Measurements from ENCODE around the gene LRRC3.

- TF ChIP-seq SIN3A (IDR thresholded peaks at IDR 0.05; ENCODE audit: borderline replicate concordance, low read depth, low read length) (no peak), GABPA (IDR thresholded peaks at IDR 0.05; ENCODE audit: low read depth) (no peak), POLR2AphosphoS5 (IDR thresholded peaks at IDR 0.05; ENCODE audit: low read depth, low read length) (no peak), JUND (IDR thresholded peaks at IDR 0.05) (no peak), FOXJ3 (CRISPR knock-in tag; IDR thresholded peaks at IDR 0.05) (no peak), CTCF (IDR thresholded peaks at IDR 0.05) (no peak), ELF1 (IDR thresholded peaks at IDR 0.05) (no peak), EZH2phosphoT487 (IDR thresholded peaks at IDR 0.05; ENCODE audit: borderline replicate concordance, low read depth) (no peak), USF2 (IDR thresholded peaks at IDR 0.05; ENCODE audit: borderline replicate concordance, low read depth, low read length) (no peak), USF1 (IDR thresholded peaks at IDR 0.05; ENCODE audit: borderline replicate concordance, low read depth) (no peak), FOXM1 (IDR thresholded peaks at IDR 0.05; ENCODE audit: low read depth) (no peak), GATA2 (CRISPR knock-in tag; IDR thresholded peaks at IDR 0.05) (no peak)
- TF ChIP-seq, protein P1, sequence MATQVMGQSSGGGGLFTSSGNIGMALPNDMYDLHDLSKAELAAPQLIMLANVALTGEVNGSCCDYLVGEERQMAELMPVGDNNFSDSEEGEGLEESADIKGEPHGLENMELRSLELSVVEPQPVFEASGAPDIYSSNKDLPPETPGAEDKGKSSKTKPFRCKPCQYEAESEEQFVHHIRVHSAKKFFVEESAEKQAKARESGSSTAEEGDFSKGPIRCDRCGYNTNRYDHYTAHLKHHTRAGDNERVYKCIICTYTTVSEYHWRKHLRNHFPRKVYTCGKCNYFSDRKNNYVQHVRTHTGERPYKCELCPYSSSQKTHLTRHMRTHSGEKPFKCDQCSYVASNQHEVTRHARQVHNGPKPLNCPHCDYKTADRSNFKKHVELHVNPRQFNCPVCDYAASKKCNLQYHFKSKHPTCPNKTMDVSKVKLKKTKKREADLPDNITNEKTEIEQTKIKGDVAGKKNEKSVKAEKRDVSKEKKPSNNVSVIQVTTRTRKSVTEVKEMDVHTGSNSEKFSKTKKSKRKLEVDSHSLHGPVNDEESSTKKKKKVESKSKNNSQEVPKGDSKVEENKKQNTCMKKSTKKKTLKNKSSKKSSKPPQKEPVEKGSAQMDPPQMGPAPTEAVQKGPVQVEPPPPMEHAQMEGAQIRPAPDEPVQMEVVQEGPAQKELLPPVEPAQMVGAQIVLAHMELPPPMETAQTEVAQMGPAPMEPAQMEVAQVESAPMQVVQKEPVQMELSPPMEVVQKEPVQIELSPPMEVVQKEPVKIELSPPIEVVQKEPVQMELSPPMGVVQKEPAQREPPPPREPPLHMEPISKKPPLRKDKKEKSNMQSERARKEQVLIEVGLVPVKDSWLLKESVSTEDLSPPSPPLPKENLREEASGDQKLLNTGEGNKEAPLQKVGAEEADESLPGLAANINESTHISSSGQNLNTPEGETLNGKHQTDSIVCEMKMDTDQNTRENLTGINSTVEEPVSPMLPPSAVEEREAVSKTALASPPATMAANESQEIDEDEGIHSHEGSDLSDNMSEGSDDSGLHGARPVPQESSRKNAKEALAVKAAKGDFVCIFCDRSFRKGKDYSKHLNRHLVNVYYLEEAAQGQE (IDR thresholded peaks at IDR 0.05; ENCODE audit: low read depth, low read length) = no peak
Measured at GRCh38 chr21:44443291-44443890, 11.9 kb upstream of the LRRC3 start.

All from SK-N-SH (cell line).